Nephron (organoid): ENCODE measurements around the gene CMC1.

Source experiments
- H3K27ac Mint-ChIP-seq, 3 experiments: 2 replicates each; pipeline ENCODE4 v1.8.0; 2020; ENCODE audit warnings: mixed read lengths in 3 of 3, mild to moderate bottlenecking in 2 of 3, moderate library complexity in 1 of 3
- H3K27me3 Mint-ChIP-seq: 2 replicates; pipeline ENCODE4 v1.8.0; 2021; ENCODE audit warnings: low read depth, mild to moderate bottlenecking, moderate library complexity, mixed read lengths
- H3K36me3 Mint-ChIP-seq: 2 replicates; pipeline ENCODE4 v1.8.0; 2020; ENCODE audit warnings: low read depth, mixed read lengths
- H3K4me1 Mint-ChIP-seq: 2 replicates; pipeline ENCODE4 v1.8.0; 2020; ENCODE audit warnings: mixed read lengths
- H3K4me3 Mint-ChIP-seq, 3 experiments: 2 replicates each; pipeline ENCODE4 v1.8.0; 2020; ENCODE audit warnings: mild to moderate bottlenecking in 3 of 3, mixed read lengths in 3 of 3, moderate library complexity in 2 of 3
- H3K9me3 Mint-ChIP-seq: 2 replicates; pipeline ENCODE4 v1.8.0; 2020; ENCODE audit warnings: mixed read lengths
- TF ChIP-seq, protein P1 (sequence below), 3 experiments: fragments of 200-600 bp; sonication (generic); IDR thresholded peaks; one replicate each; pipeline ENCODE4 v1.5.0; 2021; ENCODE audit warnings: antibody characterized with exemption in 3 of 3; ENCODE audit not compliant: unreplicated experiment in 3 of 3

CMC1 gene

DNA sequence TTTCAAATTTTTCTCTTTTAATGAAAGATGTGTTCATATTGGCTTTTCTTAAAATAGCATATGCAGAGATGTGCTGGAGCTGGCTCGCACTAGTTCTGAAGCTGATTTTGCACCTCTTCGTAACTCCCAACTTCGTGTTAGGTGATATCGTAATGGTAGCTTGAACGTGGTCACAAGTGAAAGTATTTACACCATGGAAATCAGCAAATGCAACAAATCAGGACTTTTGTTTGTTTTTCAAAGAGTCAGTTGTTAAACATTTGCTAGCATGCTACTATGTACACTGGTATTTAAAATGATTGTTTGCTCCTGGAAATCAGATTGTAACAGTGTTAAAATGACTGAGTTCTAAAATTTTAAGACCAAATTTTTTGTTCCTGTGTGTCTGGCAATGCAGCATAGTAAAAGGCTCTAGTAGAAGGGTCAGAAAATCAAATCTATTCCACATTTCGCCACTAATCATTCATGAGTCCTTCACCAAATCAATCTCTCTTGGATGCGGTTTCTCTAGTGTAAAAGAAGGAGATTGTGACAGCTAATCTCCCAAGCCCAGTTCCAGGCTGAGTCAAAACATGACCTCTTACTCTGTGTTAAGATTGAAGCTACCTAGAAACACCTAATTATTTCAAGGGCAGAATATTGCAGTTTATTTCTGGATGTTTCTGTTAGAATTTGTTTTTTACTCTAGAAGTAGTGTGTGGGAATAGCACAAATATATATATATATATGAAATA is 34.3 kb upstream of the CMC1 start:
- Mint-ChIP-seq H3K36me3 (no peaks in the 10 kb centered on the region), H3K27ac (no peak overlapping the region), H3K27me3 (no peaks in the 10 kb centered on the region), H3K9me3 (no peaks in the 10 kb centered on the region), H3K4me3 (no peak overlapping the region), H3K4me1 (no peaks in the 10 kb centered on the region)
- TF ChIP-seq, protein P1, sequence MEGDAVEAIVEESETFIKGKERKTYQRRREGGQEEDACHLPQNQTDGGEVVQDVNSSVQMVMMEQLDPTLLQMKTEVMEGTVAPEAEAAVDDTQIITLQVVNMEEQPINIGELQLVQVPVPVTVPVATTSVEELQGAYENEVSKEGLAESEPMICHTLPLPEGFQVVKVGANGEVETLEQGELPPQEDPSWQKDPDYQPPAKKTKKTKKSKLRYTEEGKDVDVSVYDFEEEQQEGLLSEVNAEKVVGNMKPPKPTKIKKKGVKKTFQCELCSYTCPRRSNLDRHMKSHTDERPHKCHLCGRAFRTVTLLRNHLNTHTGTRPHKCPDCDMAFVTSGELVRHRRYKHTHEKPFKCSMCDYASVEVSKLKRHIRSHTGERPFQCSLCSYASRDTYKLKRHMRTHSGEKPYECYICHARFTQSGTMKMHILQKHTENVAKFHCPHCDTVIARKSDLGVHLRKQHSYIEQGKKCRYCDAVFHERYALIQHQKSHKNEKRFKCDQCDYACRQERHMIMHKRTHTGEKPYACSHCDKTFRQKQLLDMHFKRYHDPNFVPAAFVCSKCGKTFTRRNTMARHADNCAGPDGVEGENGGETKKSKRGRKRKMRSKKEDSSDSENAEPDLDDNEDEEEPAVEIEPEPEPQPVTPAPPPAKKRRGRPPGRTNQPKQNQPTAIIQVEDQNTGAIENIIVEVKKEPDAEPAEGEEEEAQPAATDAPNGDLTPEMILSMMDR (IDR thresholded peaks at IDR 0.05; ENCODE audit: unreplicated experiment in 3 of 3), result no peak

DNA sequence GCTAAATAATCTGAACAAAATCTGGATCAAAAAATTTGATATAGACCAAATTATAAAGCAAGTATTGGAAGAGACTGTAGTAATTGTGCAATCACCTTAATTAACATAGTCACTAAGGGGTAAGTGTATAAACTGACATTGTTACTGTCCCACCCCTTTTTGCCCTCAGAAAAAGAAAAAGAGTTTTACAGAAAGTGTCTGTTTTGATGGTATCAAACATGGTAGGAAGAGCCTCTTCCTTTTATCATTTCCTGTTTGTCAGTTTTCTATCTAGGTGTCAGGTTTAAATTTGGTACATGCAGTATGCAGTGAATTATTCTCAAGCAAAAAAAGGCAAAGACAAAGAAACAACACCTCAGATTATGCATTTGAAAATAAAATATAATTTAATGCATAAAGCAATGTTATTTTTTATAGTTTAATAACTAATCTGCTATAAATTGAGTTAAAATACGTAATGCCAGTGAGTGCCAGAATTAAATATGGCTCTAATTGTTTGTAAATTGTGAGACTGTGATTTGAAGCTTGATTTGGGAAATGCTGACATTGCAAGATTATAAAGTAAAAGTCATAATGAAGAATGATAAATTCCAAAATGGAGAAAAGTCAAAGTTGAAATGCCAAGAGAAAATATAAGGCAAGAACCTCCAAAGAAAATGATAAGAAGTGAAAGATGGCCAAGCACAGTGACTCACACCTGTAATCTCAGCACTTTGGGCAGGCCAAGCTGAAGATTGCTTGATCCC is 30.3 kb upstream of the CMC1 start:
- Mint-ChIP-seq H3K27me3 (no peaks in the 10 kb centered on the region), H3K4me1 (no peaks in the 10 kb centered on the region), H3K4me3 (no peak overlapping the region), H3K27ac (no peak overlapping the region), H3K9me3 (peaks cover 17% of the 10 kb centered on the region), H3K36me3 (no peaks in the 10 kb centered on the region)
- TF ChIP-seq, protein P1 (IDR thresholded peaks at IDR 0.05; ENCODE audit: unreplicated experiment in 3 of 3), result no peak

DNA sequence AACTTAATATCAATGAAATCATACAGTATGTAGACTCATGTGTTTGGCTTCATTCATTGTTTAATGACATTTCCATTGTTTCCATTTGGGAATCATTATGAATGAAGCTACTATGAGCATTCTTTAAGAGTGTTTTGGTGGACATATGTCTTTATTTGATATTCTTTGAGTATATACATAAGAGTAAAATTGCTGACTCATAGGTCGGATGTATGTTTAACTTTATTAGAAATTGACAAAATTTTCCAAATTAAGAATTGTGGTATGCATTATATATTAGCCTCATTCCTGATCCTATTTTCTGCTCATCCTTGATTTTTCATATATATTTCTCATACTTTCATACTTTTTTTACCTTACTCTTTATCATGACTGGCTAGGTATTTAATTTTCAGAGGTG is 28.7 kb upstream of the CMC1 start:
- Mint-ChIP-seq H3K27me3 (no peaks in the 10 kb centered on the region), H3K36me3 (no peaks in the 10 kb centered on the region), H3K4me3 (no peak overlapping the region), H3K4me1 (no peaks in the 10 kb centered on the region), H3K27ac (no peak overlapping the region), H3K9me3 (peaks cover 17% of the 10 kb centered on the region)
- TF ChIP-seq, protein P1 (IDR thresholded peaks at IDR 0.05; ENCODE audit: unreplicated experiment in 3 of 3), result no peak

DNA sequence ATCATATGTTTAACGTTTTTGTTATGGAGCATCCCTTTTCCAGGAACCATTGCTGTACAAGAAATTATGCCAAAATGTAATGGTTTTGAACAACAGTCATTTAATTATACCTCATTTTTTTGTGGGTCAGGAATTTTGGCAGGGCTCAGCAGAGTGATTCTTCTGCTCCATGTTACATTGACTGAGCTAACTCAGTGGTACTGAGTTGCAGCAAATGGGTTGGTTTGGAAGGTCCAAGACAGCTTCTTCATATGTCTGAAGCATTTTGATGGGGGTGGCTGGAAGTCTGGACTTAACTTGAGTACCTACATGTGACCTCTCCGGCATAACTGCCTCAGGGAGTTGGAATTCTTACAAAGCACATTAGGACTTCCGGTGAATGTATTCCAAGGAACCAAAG is 26.0 kb upstream of the CMC1 start:
- Mint-ChIP-seq H3K4me3 (no peak overlapping the region), H3K36me3 (no peaks in the 10 kb centered on the region), H3K27ac (no peak overlapping the region), H3K4me1 (no peaks in the 10 kb centered on the region), H3K9me3 (peaks cover 17% of the 10 kb centered on the region), H3K27me3 (no peaks in the 10 kb centered on the region)
- TF ChIP-seq, protein P1 (IDR thresholded peaks at IDR 0.05; ENCODE audit: unreplicated experiment in 3 of 3), result no peak

DNA sequence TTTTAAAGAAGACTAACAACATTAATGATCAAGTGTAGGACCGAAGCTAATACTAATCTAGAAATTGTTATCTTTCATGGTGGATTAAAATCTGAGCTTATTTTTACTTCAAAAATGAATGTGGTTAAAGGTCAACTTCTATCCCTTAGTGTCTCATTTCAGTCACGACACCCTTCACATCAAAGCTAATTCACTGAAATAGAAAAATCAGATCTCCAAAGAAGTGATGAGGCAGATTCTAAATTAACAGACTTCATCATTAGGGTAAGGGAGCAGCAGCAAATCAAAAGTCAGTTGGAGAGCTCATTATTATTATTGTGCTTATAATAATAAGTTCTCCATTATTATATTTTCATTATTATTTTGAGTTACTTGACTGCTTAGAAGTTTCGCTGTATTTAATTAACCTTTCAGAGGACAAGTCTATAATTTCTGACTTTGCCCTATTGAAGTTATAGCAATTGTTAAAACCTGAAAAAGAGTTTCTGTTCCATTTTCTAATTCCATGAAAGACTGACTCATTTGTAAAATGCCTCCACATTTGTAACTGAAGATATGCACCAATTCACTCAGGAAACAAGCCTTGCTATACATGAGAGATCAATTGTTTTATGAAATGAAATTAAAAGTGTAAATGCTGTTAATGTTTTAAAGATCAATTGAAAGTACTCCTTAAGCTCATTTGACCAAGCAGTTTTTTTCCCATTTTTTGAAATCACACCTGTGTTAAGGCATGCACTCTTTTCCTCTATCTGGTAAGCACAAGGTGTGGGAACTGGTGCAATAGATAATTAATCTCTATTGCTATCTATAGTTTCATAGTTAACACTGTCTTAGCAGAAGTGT is 23.1 kb upstream of the CMC1 start:
- Mint-ChIP-seq H3K27me3 (no peaks in the 10 kb centered on the region), H3K4me1 (no peaks in the 10 kb centered on the region), H3K4me3 (no peak overlapping the region), H3K9me3 (peaks cover 14% of the 10 kb centered on the region), H3K27ac (no peak overlapping the region), H3K36me3 (no peaks in the 10 kb centered on the region)
- TF ChIP-seq, protein P1 (IDR thresholded peaks at IDR 0.05; ENCODE audit: unreplicated experiment in 3 of 3), result no peak
